Right lobe of liver (tissue), 6 donors: Measurements from ENCODE around the gene ZNF385B. TPM values are rescaled to one million over a fixed set of nuclear protein-coding genes. Genes with fewer than 3 reads are reported as not detected.
A peak's percentile ranks its signal among the peaks of the same experiment; 100 is the strongest.

ENCODE experiments used
- ATAC-seq, 4 donors: fragments of 200-7000 bp; cut with Tn5 transposase; one replicate each; pipeline ENCODE4 v1.9.1; 2020; ENCODE audit warnings: mild to moderate bottlenecking in 4 of 4, moderate library complexity in 4 of 4
- DNase-seq, 3 donors: peaks; one replicate each; pipeline ENCODE4 v3.0.0-alpha.2; 2020
- H3K27ac ChIP-seq, 3 donors: fragments of 200-600 bp; one replicate each; pipeline ENCODE4 v1.8.0; 2022
- H3K27me3 ChIP-seq, 2 donors: fragments of 200-600 bp; one replicate each; pipeline ENCODE4 v1.8.0; 2022
- H3K36me3 ChIP-seq, 4 donors: fragments of 200-600 bp; sonication (generic) in 1 of 4; one replicate each; pipeline versions ENCODE4 v1.5.1 to v1.8.0; 2017 to 2022; ENCODE audit warnings: control low read depth in 1 of 4
- H3K4me1 ChIP-seq, 4 donors: fragments of 200-600 bp; sonication (generic) in 1 of 4; one replicate each; pipeline versions ENCODE4 v1.5.1 to v1.8.0; 2017 to 2022; ENCODE audit warnings: control low read depth in 1 of 4
- H3K4me3 ChIP-seq, 3 donors: fragments of 200-600 bp; one replicate each; pipeline ENCODE4 v1.8.0; 2022
- H3K9me3 ChIP-seq, 4 donors: fragments of 200-600 bp; sonication (generic) in 1 of 4; one replicate each; pipeline versions ENCODE4 v1.5.1 to v1.8.0; 2017 to 2022; ENCODE audit warnings: control low read depth in 1 of 4
- POLR2A ChIP-seq: fragments of 450-650 bp; IDR thresholded peaks from one replicate; pipeline ENCODE4 v1.6.1; 2017; ENCODE audit warnings: antibody characterized with exemption, mild to moderate bottlenecking
- WGBS: methylation state at CpG from one replicate; pipeline ENCODE4 v1.1.6; 2018; ENCODE audit warnings: low coverage, low lambda C conversion rate; ENCODE audit not compliant: insufficient coverage; ENCODE audit errors: missing lambda C conversion rate; 5-methylcytosine and 5-hydroxymethylcytosine counted together
- intact Hi-C, 2 donors: fragments of 100-400 bp; cut with DNase I; formaldehyde crosslinking; loops; one replicate each; pipeline versions ENCODE4 v1.11.2 to v1.14.1; 2022
- microRNA counts: library from miRNA; unstranded; fragments of <30 nt; microRNA quantifications from one replicate; lab custom pipeline; 2016
- microRNA-seq, 2 donors: library from miRNA; unstranded; fragments of <30 nt; microRNA quantifications; one replicate each; pipeline ENCODE4, GENCODE V29; 2019 to 2020
- small RNA-seq, 2 experiments: library from RNA; depleted of rRNA; stranded (forward); fragments of <200 nt; gene quantifications; one replicate each; pipeline ENCODE3, GENCODE V24; 2016
- total RNA-seq, 6 experiments: library from RNA; depleted of rRNA in 2 of 6; stranded (reverse); fragments of >200 nt in 2 of 6; fragmentation: NEBNext Ultra II Directional in 3 of 6; extraction: Animal tissue kit (Norgen Biotek cat#: 25700) in 3 of 6; gene quantifications; one replicate each; pipeline versions ENCODE4 v1.1.0 to v1.2.4, GENCODE V29; 2016 to 2023
- TF ChIP-seq, protein P1 (sequence below), 4 donors: fragments of 200-600 bp in 3 of 4; fragments of 450-650 bp in 1 of 4; IDR thresholded peaks; one replicate each; pipeline versions ENCODE4 v1.5.1 to v1.8.0; 2016 to 2022; ENCODE audit warnings: antibody characterized with exemption in 4 of 4, mild to moderate bottlenecking in 2 of 4
- donor health status: DM: no; HTN: yes; CAD: no.
- donor health status: DM: no; HTN: no; CAD: no.
- donor health status: DM: no; HTN: no; CAD: no.
- donor health status: DM: no; HTN: yes; CAD: no.
- donor health status: DM: no; HTN: yes; CAD: no.

The ZNF385B gene
- total RNA-seq, 6 experiments from 2014 or later, result 3.9 to 15.7 (median 5.9) TPM

DNA sequence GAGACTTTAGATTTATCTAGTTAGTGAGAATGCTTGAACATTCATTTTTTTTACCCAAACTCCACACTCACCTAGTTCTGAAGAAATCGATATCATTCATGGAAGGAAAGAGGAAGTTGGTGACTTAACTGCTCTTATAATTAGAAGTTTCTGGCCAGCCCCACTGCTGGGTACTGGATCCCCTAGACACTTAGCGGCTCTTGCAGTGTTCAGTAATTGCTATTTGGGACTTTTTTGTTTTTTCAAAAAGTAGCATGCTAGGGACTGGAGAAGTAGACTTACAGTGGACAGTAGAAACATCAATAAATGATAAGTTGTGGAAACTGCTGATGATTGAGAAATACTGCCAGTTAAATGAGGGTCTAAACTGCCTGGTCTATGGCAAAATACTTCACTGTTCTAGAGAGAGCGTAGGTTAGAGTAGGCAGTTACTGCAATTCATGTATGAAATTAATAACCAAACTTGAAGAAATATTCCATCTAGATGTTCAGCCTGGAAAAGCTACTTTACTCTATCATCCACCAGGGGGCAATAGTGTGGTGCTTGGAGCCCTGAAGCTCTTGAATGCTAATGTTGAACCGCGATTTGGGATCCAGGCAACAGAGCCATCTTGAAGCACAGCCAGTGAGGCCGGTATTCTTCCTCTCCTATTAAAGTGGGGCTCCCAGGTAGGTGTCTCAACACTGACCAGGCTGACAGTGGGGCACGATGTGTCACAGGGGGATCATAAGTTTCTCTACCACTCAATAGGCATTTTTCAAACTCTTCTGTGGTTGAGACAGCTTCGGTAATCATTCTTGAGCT lies 450.7 kb downstream of the ZNF385B start:
- no peaks in the 10 kb centered on the region for H3K36me3 ChIP-seq
- H3K27ac ChIP-seq, result no peak overlapping the region
- H3K9me3 ChIP-seq, result no peaks in the 10 kb centered on the region
- no peaks in the 10 kb centered on the region for H3K27me3 ChIP-seq
- no peaks in the 10 kb centered on the region for H3K4me1 ChIP-seq
- no peak overlapping the region for H3K4me3 ChIP-seq
- no peak for TF ChIP-seq POLR2A
- TF ChIP-seq, protein P1, sequence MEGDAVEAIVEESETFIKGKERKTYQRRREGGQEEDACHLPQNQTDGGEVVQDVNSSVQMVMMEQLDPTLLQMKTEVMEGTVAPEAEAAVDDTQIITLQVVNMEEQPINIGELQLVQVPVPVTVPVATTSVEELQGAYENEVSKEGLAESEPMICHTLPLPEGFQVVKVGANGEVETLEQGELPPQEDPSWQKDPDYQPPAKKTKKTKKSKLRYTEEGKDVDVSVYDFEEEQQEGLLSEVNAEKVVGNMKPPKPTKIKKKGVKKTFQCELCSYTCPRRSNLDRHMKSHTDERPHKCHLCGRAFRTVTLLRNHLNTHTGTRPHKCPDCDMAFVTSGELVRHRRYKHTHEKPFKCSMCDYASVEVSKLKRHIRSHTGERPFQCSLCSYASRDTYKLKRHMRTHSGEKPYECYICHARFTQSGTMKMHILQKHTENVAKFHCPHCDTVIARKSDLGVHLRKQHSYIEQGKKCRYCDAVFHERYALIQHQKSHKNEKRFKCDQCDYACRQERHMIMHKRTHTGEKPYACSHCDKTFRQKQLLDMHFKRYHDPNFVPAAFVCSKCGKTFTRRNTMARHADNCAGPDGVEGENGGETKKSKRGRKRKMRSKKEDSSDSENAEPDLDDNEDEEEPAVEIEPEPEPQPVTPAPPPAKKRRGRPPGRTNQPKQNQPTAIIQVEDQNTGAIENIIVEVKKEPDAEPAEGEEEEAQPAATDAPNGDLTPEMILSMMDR (IDR thresholded peaks at IDR 0.05), result peak; percentile 64 to 82 (median 78)
- intact Hi-C loops, result no loop called here
- peak in 1 of 3 donors; percentile 52 for DNase-seq
- ATAC-seq, result peak; percentile 87 to 94 (median 90)
- WGBS, result 22% methylated on average over 8 of the region's 8 CpGs

DNA sequence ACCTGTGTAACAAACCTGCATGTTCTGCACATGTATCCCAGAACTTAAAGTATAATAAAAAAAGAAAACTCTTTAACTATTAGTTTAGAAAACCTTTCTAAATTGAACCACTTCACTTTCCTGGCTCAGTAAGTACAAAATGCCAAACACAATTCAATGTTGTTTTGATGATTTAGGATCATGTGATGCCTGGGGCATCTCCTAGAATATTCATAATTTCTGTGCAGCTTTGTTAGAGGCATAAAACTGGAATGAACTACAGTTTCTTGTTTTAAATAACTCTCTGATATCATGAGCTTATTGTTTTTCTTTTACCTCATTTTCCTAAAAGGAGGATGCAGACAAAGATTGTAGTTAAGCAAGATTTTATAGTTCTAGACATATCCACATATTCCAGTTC lies 457.8 kb downstream of the ZNF385B start:
- no peaks in the 10 kb centered on the region for H3K9me3 ChIP-seq
- DNase-seq, result no peak
- intact Hi-C loops, result no loop called here
- H3K36me3 ChIP-seq, result no peaks in the 10 kb centered on the region
- H3K4me1 ChIP-seq, result no peaks in the 10 kb centered on the region
- no peak overlapping the region for H3K27ac ChIP-seq
- H3K27me3 ChIP-seq, result no peaks in the 10 kb centered on the region
- no peak for ATAC-seq
- no peak overlapping the region for H3K4me3 ChIP-seq
- TF ChIP-seq, protein P1 (IDR thresholded peaks at IDR 0.05), result no peak
- no peak for TF ChIP-seq POLR2A

DNA sequence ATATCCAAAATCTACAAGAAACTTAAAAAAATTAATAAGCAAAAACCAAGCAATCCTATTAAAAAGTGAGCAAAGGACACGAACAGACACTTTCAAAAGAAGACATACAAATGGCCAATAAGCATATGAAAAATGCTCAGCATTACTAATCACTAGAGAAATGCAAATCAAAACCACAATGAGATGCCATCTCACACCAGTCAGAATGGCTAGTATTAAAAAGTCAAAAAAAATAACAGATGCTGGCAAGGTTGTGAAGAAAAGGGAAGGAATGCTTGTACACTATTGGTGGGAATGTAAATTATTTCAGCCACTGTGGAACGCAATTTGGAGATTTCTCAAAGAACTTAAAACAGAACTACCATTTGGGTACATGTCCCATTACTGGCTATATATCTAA lies 467.9 kb downstream of the ZNF385B start:
- ATAC-seq (no peak), DNase-seq (no peak)
- Histone ChIP-seq H3K4me3 (no peak overlapping the region), H3K9me3 (no peaks in the 10 kb centered on the region), H3K27ac (no peak overlapping the region), H3K27me3 (no peaks in the 10 kb centered on the region), H3K4me1 (no peaks in the 10 kb centered on the region), H3K36me3 (no peaks in the 10 kb centered on the region)
- TF ChIP-seq, protein P1 (IDR thresholded peaks at IDR 0.05), result no peak
- TF ChIP-seq POLR2A, result no peak
- intact Hi-C loops, result no loop called here
- WGBS, result 71% methylated on average over 2 of the region's 2 CpGs

MicroRNAs within 50 kb of the gene (microRNA counts, 767-probe panel; counts per million panel counts)
- microRNA hsa-miR-1258 (lab: Ali Mortazavi, UCI), result 237 counts per million

Small RNA genes within 50 kb of the gene (microRNA-seq; reads per million reads assigned to microRNA genes)
- 0 to 0.58 reads per million in 2 donors for gene MIR1258

Small RNA genes within 50 kb of the gene (small RNA-seq; reads per million reads assigned to genes)
- gene MIR1258, result 0 reads per million in 2 experiments

Other genes starting within 250 kb of the ZNF385B start
- gene CWC22, start 145.7 kb upstream of the ZNF385B start, total RNA-seq, result 1 to 10 TPM; 5.2 to 7.8 (median 7.2) TPM